ENCODE measurements around the gene SYK.
A peak's percentile ranks its signal among the peaks of the same experiment; 100 is the strongest.
"Not testable (repeated sequence)": the region's sequence is repeated elsewhere in the genome, so short reads cannot be mapped to it uniquely, and the experiment has no call there.

The SYK gene

GRCh38 chr9:90799271-90799852 lies 2.3 kb upstream of the SYK start:
- no peak for DNase-seq

GRCh38 chr9:90801973-90802322 lies 329 bp downstream of the SYK start:
- no peak for DNase-seq

- no peak for DNase-seq
These were observed 867 bp downstream of the SYK start for GRCh38 chr9:90802386-90802985.

- DNase-seq = no peak
These were observed 2.4 kb downstream of the SYK start for GRCh38 chr9:90803860-90804593.

GRCh38 chr9:90805006-90805996 lies 3.7 kb downstream of the SYK start:
- peak; percentile 40 for DNase-seq

- peak; percentile 86 for DNase-seq
These were observed 5.4 kb downstream of the SYK start for GRCh38 chr9:90807006-90807405.

GRCh38 chr9:90808398-90808797 lies 6.8 kb downstream of the SYK start:
- no peak for DNase-seq

- no peak for DNase-seq
These were observed 7.5 kb downstream of the SYK start for GRCh38 chr9:90808890-90809685.

GRCh38 chr9:90810691-90811090 lies 9.1 kb downstream of the SYK start:
- DNase-seq = no peak

GRCh38 chr9:90813046-90813445 lies 11.4 kb downstream of the SYK start:
- no peak for DNase-seq

GRCh38 chr9:90813523-90813922 lies 11.9 kb downstream of the SYK start:
- DNase-seq = no peak

GRCh38 chr9:90814355-90814754 lies 12.7 kb downstream of the SYK start:
- DNase-seq = no peak

GRCh38 chr9:90815183-90815943 lies 13.7 kb downstream of the SYK start:
- DNase-seq = no peak

- DNase-seq = no peak
These were observed 14.3 kb downstream of the SYK start for GRCh38 chr9:90815944-90816357.

- no peak for DNase-seq
These were observed 15.1 kb downstream of the SYK start for GRCh38 chr9:90816690-90817089.

- DNase-seq = no peak
These were observed 16.7 kb downstream of the SYK start for GRCh38 chr9:90818279-90818678.

GRCh38 chr9:90820406-90820805 lies 18.8 kb downstream of the SYK start:
- DNase-seq = not testable (repeated sequence)

- not testable (repeated sequence) for DNase-seq
These were observed 19.6 kb downstream of the SYK start for GRCh38 chr9:90821236-90821635.

GRCh38 chr9:90821697-90822096 lies 20.1 kb downstream of the SYK start:
- no peak for DNase-seq

- DNase-seq = no peak
These were observed 21.2 kb downstream of the SYK start for GRCh38 chr9:90822866-90823265.

GRCh38 chr9:90825586-90825985 lies 24.0 kb downstream of the SYK start:
- no peak for DNase-seq
